ENCODE measurements around the gene SLC35F3. TPM values are rescaled to one million over a fixed set of nuclear protein-coding genes. Genes with fewer than 3 reads are reported as not detected.
A peak's percentile ranks its signal among the peaks of the same experiment; 100 is the strongest.

Gene SLC35F3
- total RNA-seq, 1 experiment from 2014 or later: 22.7 TPM

DNA sequence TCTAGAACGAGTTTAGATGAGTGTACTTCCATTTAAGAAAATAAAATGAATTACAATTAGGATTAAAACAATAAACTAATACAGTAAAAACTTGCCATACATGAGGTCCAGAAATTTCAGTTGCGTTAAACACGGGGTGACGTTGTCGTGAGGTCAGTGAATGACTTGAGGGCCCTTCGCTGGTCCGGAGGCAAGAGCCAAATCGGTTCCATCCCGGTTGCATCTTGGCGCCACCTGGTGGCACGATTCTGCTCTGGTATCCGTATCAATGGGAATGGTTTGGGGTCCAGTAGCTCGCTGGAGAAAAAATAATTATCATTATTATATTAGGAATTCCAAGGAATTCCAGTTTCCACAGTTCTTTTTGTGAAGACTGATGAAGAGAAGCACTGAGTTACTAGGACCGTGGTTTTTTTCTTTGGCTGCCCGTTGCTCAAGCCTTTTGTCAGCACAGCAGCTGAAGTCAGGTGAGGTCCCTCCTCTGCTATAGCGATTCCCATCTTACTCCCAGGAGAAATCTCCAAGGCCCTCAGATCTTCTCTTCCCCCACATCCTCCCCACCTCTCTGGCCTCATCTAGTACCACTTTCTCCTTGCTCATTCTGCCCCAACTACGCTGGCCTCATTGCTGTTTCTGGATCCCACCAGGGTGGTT, 161.4 kb downstream of the SLC35F3 start:
- H3K4me1 ChIP-seq (ENCODE audit: insufficient read depth, low read length, poor library complexity, severe bottlenecking): no peaks in the 10 kb centered on the region
- no peak for TF ChIP-seq EZH2 (IDR thresholded peaks at IDR 0.05; ENCODE audit: borderline replicate concordance, low read depth, low read length, poor library complexity, severe bottlenecking)
- TF ChIP-seq, protein P1, sequence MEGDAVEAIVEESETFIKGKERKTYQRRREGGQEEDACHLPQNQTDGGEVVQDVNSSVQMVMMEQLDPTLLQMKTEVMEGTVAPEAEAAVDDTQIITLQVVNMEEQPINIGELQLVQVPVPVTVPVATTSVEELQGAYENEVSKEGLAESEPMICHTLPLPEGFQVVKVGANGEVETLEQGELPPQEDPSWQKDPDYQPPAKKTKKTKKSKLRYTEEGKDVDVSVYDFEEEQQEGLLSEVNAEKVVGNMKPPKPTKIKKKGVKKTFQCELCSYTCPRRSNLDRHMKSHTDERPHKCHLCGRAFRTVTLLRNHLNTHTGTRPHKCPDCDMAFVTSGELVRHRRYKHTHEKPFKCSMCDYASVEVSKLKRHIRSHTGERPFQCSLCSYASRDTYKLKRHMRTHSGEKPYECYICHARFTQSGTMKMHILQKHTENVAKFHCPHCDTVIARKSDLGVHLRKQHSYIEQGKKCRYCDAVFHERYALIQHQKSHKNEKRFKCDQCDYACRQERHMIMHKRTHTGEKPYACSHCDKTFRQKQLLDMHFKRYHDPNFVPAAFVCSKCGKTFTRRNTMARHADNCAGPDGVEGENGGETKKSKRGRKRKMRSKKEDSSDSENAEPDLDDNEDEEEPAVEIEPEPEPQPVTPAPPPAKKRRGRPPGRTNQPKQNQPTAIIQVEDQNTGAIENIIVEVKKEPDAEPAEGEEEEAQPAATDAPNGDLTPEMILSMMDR (conservative IDR thresholded peaks at IDR 0.05; ENCODE audit: low read depth, low read length): peak; percentile 88

DNA sequence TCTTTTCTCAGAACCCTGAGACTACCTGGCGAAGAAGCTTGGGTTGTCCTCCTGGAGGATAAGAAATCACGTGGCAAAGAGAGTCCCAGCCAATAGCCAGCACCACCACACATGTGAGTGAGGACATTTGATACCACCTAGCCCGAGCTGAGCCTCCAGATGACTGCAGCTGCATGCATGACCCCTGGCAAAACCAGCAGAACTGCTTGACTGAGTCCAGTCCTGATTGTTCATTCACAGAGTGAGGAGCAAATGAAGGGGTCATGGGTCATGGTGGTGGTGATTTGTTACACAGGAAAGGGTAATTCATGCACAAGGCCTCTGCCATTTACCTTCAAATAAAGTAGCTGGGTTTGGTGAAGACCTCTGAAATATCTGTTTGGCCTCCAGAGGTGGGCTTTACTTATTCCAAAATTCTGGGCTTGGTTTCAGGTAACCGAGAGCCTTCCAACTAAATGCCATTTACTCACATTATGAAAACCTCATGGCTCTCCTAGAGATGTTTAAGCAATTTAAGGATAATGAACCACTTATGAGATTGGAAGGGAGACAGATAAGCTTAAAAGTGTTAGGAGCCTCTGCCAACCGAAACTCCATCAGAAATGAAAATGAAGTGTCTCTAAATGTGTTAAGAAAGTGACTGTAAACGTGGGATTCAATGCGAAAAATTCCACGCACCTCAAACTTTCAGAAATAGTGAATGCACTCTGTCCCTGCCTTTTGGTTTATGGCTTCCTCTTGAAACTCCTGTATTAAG, 163.3 kb downstream of the SLC35F3 start:
- no peak overlapping the region for H3K4me3 ChIP-seq (ENCODE audit: low read depth, low read length, poor library complexity, severe bottlenecking)
- ChIA-PET CTCF (interaction anchor here (1.4 kb wide), 1 partner anchor 627 kb away, joined by 3 read pairs; no protein-coding TSS in a partner anchor), POLR2A (ENCODE audit: low non-redundant PET) (no interaction called here)
- H3K36me3 ChIP-seq (ENCODE audit: insufficient read depth, low read length, poor library complexity, severe bottlenecking): no peaks in the 10 kb centered on the region
- H3K27ac ChIP-seq (ENCODE audit: low read depth, low read length, poor library complexity, severe bottlenecking): no peak overlapping the region
- no peak for DNase-seq (ENCODE audit: low spot score)
- H3K4me1 ChIP-seq (ENCODE audit: insufficient read depth, low read length, poor library complexity, severe bottlenecking): no peaks in the 10 kb centered on the region
- H3K27me3 ChIP-seq (replicated peaks; ENCODE audit: insufficient read depth, low read depth, low read length, poor library complexity): no peaks in the 10 kb centered on the region
- H3K9me3 ChIP-seq (ENCODE audit: low read depth, low read length, poor library complexity, severe bottlenecking): no peaks in the 10 kb centered on the region
- intact Hi-C loops (cut with micrococcal nuclease; ENCODE audit: unreplicated experiment): loop anchor here (5.0 to 10.0 kb wide), 4 partner anchors 273 to 765 kb away; no protein-coding TSS in a partner anchor
- TF ChIP-seq EZH2 (IDR thresholded peaks at IDR 0.05; ENCODE audit: borderline replicate concordance, low read depth, low read length, poor library complexity, severe bottlenecking): no peak
- TF ChIP-seq, protein P1 (conservative IDR thresholded peaks at IDR 0.05; ENCODE audit: low read depth, low read length): no peak
- no TSS peak for BruUV-seq (replicated peaks)

More for the DNA sequence above, 161.4 kb downstream of the SLC35F3 start:
- DNase-seq (ENCODE audit: low spot score): peak; percentile 77
- Histone ChIP-seq H3K27ac (ENCODE audit: low read depth, low read length, poor library complexity, severe bottlenecking) (no peak overlapping the region), H3K9me3 (ENCODE audit: low read depth, low read length, poor library complexity, severe bottlenecking) (no peaks in the 10 kb centered on the region), H3K4me3 (ENCODE audit: low read depth, low read length, poor library complexity, severe bottlenecking) (no peak overlapping the region), H3K27me3 (replicated peaks; ENCODE audit: insufficient read depth, low read depth, low read length, poor library complexity) (no peaks in the 10 kb centered on the region), H3K36me3 (ENCODE audit: insufficient read depth, low read length, poor library complexity, severe bottlenecking) (no peaks in the 10 kb centered on the region)
- intact Hi-C loops (cut with micrococcal nuclease; ENCODE audit: unreplicated experiment): loop anchor here (2.0 to 10.0 kb wide), 5 partner anchors 271 to 764 kb away; no protein-coding TSS in a partner anchor
- ChIA-PET CTCF (interaction anchor here (0.6 to 2.2 kb wide), 5 partner anchors 65 to 625 kb away, joined by 3 to 16 read pairs (median 3); no protein-coding TSS in a partner anchor), POLR2A (ENCODE audit: low non-redundant PET) (no interaction called here)
- no TSS peak for BruUV-seq (replicated peaks)

DNA sequence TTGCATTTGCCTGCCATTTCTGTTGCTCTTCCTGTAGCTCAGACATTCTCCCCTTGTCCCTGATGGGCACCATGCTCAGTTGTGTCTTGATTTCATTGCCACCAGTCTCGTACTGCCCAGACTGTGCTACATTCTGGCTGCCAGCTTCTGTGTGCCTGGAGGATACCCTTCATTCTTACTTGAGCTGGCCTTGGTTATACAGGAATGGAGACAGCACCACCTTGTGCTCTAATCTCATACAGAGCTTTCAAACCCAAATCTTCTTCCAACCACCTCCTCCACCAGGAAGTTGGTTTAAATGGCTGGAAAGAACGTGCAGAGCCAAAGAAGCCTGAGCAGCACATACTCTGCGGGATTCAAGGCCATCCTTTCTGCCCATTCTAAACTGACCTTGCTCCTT, 165.3 kb downstream of the SLC35F3 start:
- peak; percentile 44 for DNase-seq (ENCODE audit: low spot score)
- BruUV-seq (replicated peaks): no TSS peak
- H3K4me3 ChIP-seq (ENCODE audit: low read depth, low read length, poor library complexity, severe bottlenecking): no peak overlapping the region
- no peak overlapping the region for H3K27ac ChIP-seq (ENCODE audit: low read depth, low read length, poor library complexity, severe bottlenecking)
- H3K36me3 ChIP-seq (ENCODE audit: insufficient read depth, low read length, poor library complexity, severe bottlenecking): no peaks in the 10 kb centered on the region
- intact Hi-C loops (cut with micrococcal nuclease; ENCODE audit: unreplicated experiment): loop anchor here (5.0 to 10.0 kb wide), 4 partner anchors 275 to 767 kb away; no protein-coding TSS in a partner anchor
- no peaks in the 10 kb centered on the region for H3K9me3 ChIP-seq (ENCODE audit: low read depth, low read length, poor library complexity, severe bottlenecking)
- TF ChIP-seq, protein P1 (conservative IDR thresholded peaks at IDR 0.05; ENCODE audit: low read depth, low read length): peak; percentile 35
- TF ChIP-seq EZH2 (IDR thresholded peaks at IDR 0.05; ENCODE audit: borderline replicate concordance, low read depth, low read length, poor library complexity, severe bottlenecking): no peak
- H3K27me3 ChIP-seq (replicated peaks; ENCODE audit: insufficient read depth, low read depth, low read length, poor library complexity): no peaks in the 10 kb centered on the region
- POLR2A ChIA-PET (ENCODE audit: low non-redundant PET): no interaction called here
- H3K4me1 ChIP-seq (ENCODE audit: insufficient read depth, low read length, poor library complexity, severe bottlenecking): no peaks in the 10 kb centered on the region
- CTCF ChIA-PET: interaction anchor here (0.6 kb wide), 1 partner anchor 102 kb away, joined by 4 read pairs; no protein-coding TSS in a partner anchor
